ENCODE measurements around the gene MARK3. TPM values are rescaled to one million over a fixed set of nuclear protein-coding genes. Genes with fewer than 3 reads are reported as not detected.

Gene MARK3
- total and polyA plus RNA-seq, 2 of the 13 experiments (the other 11 are each of a cell fraction or from before 2014, with no cell fraction given), result 47.7 to 56.6 TPM

- TF ChIP-seq ZBTB37 (CRISPR knock-in tag; IDR thresholded peaks at IDR 0.05) (0 out of 2 replicates have a peak, but pooled peaks have one; percentile 31), TCF12 (IDR thresholded peaks at IDR 0.05) (no peak), TCF12 (CRISPR knock-in tag; IDR thresholded peaks at IDR 0.05) (0 out of 2 replicates have a peak, but pooled peaks have one; percentile 33), ZFP37 (CRISPR knock-in tag; IDR thresholded peaks at IDR 0.05; ENCODE audit: borderline replicate concordance) (no peak), POLR2A (IDR thresholded peaks at IDR 0.05; ENCODE audit: insufficient read depth in 1 of 2, low read depth in 2 of 2, low read length in 2 of 2) (peak; percentile 64 to 71), ZNF17 (CRISPR knock-in tag; IDR thresholded peaks at IDR 0.05) (no peak), ZNF598 (CRISPR knock-in tag; IDR thresholded peaks at IDR 0.05; ENCODE audit: borderline replicate concordance) (0 out of 2 replicates have a peak, but pooled peaks have one; percentile 29), MXI1 (IDR thresholded peaks at IDR 0.05; ENCODE audit: borderline replicate concordance, low read depth, low read length) (peak; percentile 99), FOXK1 (CRISPR knock-in tag; IDR thresholded peaks at IDR 0.05; ENCODE audit: borderline replicate concordance, low read depth) (peak; percentile 74), RERE (CRISPR knock-in tag; IDR thresholded peaks at IDR 0.05; ENCODE audit: low read depth) (no peak), HDAC1 (CRISPR knock-in tag; IDR thresholded peaks at IDR 0.05) (peak; percentile 69), GZF1 (CRISPR knock-in tag; IDR thresholded peaks at IDR 0.05) (peak; percentile 5; the same call in 1 of the 2 replicates), THAP11 (CRISPR knock-in tag; IDR thresholded peaks at IDR 0.05) (peak; percentile 79), KAT8 (CRISPR knock-in tag; IDR thresholded peaks at IDR 0.05) (peak; percentile 85)
- TF ChIP-seq, protein P1, sequence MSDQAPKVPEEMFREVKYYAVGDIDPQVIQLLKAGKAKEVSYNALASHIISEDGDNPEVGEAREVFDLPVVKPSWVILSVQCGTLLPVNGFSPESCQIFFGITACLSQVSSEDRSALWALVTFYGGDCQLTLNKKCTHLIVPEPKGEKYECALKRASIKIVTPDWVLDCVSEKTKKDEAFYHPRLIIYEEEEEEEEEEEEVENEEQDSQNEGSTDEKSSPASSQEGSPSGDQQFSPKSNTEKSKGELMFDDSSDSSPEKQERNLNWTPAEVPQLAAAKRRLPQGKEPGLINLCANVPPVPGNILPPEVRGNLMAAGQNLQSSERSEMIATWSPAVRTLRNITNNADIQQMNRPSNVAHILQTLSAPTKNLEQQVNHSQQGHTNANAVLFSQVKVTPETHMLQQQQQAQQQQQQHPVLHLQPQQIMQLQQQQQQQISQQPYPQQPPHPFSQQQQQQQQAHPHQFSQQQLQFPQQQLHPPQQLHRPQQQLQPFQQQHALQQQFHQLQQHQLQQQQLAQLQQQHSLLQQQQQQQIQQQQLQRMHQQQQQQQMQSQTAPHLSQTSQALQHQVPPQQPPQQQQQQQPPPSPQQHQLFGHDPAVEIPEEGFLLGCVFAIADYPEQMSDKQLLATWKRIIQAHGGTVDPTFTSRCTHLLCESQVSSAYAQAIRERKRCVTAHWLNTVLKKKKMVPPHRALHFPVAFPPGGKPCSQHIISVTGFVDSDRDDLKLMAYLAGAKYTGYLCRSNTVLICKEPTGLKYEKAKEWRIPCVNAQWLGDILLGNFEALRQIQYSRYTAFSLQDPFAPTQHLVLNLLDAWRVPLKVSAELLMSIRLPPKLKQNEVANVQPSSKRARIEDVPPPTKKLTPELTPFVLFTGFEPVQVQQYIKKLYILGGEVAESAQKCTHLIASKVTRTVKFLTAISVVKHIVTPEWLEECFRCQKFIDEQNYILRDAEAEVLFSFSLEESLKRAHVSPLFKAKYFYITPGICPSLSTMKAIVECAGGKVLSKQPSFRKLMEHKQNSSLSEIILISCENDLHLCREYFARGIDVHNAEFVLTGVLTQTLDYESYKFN (CRISPR knock-in tag; conservative IDR thresholded peaks at IDR 0.05), result peak; percentile 49
- TF ChIP-seq, protein P2, sequence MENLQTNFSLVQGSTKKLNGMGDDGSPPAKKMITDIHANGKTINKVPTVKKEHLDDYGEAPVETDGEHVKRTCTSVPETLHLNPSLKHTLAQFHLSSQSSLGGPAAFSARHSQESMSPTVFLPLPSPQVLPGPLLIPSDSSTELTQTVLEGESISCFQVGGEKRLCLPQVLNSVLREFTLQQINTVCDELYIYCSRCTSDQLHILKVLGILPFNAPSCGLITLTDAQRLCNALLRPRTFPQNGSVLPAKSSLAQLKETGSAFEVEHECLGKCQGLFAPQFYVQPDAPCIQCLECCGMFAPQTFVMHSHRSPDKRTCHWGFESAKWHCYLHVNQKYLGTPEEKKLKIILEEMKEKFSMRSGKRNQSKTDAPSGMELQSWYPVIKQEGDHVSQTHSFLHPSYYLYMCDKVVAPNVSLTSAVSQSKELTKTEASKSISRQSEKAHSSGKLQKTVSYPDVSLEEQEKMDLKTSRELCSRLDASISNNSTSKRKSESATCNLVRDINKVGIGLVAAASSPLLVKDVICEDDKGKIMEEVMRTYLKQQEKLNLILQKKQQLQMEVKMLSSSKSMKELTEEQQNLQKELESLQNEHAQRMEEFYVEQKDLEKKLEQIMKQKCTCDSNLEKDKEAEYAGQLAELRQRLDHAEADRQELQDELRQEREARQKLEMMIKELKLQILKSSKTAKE (CRISPR knock-in tag; IDR thresholded peaks at IDR 0.05; ENCODE audit: borderline replicate concordance), result 0 out of 2 replicates have a peak, but pooled peaks have one; percentile 6
Measured at GRCh38 chr14:103528587-103529382, 143.6 kb downstream of the MARK3 start, which contains the start of gene TRMT61A (continued).
